NCI-H2196 (cell line): ENCODE data around the gene SKI.

Experiments
- DNase-seq: peaks from one replicate; lab custom pipeline; 2025; ENCODE audit not compliant: unreplicated experiment; lab: John Stamatoyannopoulos, UW

The SKI gene

DNA sequence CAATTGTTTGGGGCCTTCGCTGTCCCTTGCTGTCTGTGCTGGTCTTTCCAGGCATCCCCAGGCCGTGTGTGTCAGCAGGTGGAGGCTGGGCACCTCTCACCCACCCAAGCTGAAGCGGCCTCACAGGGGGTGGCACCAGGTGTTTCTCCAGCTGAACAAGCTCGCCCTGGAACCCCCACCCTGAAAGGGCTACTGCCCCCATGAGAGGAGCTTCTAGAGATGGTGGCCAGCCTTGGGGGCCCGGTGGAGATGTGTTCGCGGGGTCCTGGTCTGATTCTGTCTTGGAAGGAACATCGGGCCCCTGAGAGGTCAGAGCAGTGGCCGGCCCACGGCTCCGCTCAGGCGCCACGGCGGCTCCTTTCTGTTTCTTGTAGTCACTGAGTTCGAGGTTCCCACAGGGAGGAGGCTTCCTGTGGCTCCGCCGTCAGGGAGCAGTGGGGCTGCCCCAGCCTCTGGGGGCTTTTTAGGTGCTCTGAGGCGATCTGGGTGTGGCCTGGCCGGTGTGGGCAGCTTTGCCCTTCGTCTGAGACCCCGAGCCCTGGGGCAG is 46.9 kb downstream of the SKI start:
- DNase-seq: no peak

DNA sequence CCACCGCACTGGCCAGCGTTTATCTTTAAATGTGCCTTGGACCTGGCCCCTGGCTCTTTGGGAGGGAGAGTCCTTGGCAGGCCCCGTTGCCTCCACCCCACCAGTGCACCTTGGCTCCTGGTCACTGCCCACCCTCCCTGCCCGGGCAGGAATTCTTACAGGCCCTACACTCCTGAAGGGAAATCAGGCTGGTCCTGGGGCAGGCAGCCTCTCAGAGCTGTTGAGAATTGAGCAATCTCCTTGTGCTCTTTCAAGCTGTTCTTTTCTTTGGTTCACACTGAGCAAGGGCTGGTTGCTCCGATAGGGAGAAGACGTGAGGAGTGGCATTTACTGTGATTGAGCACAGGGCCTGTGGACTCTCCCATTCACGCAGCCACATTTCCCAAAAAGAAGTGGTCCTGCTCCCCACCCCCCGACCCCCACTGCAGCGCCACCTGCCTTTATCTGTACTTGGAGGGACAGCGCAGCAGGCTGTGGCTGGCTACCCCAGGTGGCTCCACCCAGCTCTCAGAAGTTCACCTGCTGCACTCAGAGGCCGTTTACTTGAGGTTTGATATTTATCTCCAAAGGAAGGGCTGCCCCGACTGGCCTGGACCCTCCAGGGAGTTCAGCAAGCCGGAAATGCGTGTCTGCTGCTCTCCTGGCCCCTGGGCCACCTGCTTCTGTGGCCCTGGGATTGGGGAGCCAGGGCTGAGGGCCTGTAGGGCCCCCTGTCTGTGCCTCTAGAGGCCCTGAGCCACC is 47.8 kb downstream of the SKI start:
- DNase-seq: no peak

DNA sequence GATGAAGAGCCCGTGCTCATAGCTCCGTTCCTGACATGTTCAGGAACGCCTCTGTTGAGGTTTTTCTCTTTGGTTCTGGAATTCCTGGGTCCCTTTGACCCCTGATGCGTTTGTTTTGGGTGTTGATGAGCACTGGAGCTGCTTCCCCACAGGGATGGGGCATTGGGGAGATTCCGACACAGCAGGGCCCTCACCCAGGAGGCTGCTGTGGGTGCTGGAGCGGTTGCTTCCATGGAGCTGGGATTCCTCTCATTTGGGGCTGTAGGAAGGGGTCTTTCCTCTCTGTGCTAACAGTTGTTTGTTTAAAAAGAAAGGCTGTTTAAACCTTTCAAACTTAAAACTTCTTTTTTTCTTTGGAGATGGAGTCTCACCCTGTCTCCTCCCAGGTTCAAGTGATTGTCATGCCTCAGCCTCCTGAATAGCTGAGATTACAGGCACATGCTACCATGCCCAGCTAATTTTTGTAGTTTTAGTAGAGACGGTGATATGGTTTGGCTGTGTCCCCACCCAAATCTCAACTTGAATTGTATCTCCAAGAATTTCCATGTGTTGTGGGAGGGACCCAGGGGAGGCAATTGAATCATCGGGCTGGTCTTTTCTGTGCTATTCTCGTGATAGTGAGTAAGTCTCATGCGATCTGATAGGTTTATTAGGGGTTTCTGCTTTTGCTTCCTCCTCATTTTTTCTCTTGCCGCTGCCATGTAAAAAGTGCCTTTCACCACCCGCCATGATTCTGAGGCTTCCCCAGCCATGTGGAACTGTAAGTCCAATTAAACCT is 48.9 kb downstream of the SKI start:
- DNase-seq: no peak

DNA sequence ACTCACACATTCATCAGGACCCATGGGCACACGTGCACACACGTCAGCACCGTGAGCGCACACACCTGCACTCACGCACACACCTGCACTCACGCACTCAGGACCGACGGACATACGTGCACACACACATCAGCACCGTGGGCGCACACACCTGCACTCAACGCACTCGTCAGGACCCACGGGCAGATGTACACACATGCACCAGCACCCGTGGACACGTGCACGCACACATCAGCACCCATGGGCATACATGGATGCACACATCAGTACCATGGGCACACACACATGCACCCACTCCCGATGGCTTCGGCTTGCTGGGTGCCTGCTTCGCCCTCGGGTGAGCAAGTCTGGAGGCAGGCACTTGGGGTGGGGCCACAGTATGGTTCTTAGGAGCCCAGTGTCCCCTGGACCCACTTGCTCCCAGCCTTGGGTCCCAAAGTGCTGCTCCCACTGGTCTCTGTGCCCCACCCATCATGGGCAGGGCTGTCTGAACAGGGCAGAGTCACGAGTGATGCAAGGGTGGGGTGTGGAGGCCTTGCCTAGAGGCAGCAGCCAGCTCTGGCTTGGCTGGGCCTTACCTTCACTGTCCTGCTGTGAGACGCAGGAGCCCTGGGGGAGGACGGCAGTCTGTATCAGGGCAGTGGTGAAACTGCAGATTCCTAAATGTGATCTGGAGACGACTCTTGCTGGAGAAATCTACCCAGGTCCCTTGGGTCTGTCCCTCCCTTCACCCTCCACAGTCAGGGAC is 49.8 kb downstream of the SKI start:
- DNase-seq: no peak

DNA sequence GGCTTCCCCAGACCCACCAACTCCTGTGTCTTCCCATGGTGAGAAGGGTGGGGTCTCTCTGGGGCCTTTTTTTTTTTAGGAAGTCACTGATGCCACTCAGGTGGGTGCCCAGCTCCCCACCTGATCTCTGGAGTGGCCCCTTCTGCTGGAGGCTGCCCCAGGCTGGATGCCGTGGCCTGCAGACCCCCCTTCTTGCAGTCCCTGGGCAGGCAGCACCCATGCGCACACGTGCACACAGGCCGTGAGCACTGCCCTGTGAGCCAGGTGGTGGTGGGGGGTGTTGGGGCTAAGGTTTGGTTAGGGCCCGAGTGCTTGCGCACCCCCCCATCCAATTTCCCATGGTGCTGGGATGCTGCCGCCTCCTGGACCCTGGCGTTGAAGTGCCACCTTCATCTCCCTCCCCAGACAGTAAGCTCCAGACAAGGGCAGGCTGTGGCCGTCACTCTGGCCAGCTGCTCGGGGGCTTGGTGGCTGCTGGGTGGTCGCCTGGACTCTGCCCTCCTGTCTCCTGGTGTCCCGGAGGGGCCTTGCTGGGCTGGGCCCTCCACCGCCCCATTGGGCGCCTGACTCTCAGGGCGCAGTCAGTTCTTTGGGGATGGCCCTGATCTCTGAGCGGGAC is 50.6 kb downstream of the SKI start:
- DNase-seq: no peak

DNA sequence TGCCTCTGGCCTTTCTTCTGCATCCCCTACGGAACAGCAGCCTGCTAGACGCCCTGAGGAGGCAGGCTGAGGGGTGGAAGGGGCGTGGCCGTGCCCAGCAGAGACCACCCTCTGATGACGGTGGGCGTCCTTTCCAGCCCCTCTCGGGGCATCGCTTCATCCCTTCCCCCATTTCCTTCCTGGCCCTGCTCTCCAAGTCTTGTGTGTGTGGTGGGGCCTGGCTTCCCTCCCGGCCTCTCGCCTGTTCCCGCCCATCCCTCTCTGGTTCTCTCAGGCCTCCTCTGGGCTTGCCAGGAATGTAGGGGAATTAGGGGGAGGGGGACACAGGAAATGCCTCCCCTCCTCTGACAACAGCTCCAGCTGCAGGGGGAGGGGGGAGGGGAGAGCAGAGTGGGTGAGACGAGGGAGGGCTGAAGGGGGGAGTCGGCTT is 51.1 kb downstream of the SKI start:
- no peak for DNase-seq

DNA sequence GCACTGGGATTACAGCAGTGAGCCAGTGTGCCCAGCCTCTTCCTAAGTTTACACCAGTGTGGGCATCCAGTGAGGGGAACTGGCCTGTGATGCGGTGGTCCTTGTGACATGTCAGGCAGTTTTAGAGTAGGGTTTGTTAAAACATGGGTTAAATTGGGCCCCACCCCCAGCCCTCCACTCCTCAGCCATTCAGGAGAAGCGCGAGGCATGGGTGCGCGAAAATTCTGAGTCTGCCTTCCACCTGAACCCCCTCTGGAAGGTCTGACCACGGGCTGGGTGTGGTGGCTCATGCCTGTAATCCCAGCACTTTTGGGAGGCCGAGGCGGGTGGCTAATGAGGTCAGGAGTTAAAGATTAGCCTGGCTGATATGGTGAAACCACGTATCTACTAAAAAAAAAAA is 51.7 kb downstream of the SKI start:
- DNase-seq: no peak

DNA sequence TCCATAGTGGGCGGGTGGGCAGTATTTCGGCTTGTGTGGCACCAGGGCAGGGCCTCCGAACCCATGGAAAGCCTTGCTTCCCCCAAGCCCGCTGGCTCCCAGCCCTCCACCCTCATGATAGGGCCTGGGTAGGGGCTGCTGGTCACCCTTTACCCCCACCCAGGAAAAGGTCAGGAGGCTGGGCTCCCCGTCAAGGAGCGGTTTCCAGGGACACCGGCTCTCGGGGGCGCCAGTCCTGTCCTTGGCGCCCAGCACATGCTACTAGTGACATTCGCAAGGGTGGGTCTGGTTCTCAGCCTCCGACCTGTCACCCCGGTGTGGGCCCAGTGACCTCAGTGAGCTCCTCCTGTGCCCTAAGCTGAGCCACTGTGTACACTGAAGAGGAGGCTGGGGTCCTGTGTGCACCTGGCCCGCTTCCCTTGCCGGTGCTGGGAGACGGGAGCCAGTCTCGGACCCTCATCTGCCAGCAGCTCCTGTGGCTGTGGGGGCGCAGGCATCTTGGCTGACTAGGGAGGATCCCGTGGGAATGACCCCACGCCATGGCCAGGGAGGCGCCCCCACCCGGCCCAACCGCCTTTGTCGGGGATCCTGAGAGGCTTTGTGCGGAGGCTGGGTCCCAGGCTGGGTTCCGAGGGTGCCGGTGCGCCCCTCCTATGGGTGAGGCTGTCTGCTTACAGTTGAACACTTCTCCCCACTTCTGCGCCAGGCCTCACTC is 54.6 kb downstream of the SKI start:
- no peak for DNase-seq

DNA sequence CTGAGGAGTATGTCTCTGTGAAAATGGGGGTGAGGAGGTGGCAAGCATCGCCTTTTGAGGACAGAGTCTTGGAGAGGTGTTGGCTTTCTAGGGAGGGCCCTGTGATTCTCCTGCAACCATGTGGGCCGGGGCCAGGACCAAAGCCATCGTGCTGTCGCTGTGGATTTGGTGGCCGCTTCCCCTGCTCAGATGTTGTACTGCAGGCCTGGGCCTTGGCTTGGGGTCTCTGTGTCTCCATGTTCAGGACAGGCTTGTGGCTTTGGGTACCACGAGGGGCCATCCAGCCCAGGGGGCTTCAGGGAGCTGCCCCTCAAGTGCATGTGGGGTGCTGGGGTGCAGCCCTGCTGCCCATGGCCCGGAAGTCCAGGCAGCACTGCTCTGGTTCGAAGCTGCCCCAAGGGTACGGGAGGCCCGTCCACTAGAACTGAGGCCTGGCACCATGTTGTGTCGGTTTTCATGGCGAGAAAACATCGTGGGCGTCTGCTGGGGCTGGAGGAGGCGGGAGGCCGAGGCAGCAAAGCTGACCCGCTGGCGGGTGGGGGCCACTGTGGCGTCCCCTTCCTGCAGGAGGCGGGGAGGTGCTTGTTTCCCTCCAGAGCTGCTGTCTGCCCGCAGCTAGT is 55.4 kb downstream of the SKI start:
- no peak for DNase-seq

DNA sequence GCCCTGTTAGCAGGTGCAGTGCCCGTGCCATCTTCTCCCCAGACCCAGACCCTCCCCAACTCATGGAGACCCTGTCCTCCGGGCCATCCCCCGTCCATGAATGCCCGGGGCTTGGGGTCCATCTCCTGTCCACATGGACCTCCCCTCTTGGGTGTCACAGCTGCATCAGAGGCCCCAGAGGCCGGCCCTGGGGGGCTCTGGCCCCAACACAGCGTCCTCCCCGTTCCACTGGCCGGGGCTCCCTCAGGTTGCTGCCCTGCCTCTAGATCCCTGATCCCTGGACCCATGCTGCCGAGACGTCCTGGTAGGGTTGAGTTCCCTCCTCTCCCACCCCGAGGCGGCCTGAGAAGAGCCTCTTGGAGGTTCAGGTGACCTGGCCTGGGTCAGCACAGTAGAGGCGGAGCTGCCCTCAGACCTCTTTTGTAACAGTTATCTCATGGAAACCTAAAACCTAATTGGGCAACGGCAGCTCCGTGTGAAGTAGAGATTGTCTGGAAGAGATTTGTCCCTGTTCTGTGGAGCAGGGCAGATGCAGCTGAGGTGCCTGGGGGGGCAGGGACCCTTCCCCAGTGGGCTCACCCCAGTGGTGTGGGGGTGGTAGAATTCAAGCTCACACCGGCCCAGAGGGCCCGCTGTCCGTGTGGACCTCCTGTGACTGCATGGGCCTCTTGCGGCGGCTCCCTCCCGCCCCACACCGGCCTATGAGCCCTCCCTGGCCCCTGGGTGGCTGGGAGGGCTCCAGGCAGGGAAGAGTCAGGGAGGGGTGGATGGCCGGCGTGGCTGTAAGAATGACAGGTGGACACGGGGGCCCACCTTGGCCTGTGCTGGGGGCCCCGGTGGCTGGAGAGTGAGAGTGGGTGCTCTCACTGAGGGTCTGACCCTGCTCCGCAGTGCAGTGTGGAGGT is 56.1 kb downstream of the SKI start:
- DNase-seq: no peak

DNA sequence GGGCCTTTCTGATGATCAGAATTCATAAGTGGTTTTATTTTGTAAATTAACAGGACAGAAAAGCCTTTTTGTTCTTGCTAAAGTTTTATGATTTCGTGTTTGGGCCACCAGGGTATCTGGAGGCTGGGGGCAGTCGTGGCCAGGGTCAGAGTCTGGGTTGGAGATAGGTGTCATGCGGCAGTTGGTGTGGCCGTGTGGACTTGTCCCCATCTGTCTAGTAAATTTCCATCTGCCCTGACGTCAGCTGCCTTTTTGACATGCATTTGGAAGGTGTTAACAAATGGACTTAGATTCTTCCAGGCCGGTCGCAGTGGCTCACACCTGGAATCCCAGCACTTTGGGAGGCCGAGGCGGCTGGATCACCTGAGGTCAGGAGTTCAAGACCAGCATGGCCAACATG is 56.8 kb downstream of the SKI start:
- no peak for DNase-seq

DNA sequence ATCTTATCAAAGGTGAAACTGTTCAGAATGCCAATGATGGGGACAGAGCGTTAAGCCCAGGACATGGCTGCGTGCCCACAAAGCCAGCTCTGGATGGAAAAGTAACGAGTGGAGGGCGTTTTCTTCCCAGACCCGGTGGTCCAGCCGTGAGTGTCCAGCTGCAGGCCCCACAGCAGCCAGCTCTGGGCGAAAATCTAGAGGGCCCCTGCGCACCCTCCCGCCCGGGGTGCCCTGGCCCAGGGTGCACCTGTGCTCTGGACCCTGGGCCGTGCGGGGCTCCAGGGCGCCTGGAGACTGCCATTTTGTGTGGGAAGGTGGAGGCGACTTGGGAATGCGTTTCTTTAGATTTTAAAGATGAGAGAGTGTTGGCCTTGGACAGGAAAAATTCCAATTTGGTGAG is 58.8 kb downstream of the SKI start:
- no peak for DNase-seq

DNA sequence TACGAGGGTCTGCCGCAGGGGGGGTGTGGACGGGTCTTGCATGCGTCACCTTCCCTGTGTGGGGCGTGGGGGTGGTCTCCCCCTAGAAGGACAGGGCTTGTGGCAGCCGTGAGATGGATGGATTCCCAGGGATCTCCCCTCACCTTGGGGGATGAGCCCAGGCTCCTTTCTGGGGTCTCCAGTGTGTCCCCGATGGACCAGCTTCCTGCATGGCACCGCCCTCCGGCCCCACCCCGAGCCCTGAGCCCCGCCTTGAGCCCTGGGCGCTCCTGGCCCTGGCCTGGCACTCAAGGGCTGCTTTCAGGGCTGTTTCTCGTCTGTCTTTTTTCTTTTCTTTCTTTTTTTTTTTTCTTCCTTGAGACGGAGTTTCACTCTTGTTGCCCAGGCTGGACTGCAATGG is 59.5 kb downstream of the SKI start:
- no peak for DNase-seq

DNA sequence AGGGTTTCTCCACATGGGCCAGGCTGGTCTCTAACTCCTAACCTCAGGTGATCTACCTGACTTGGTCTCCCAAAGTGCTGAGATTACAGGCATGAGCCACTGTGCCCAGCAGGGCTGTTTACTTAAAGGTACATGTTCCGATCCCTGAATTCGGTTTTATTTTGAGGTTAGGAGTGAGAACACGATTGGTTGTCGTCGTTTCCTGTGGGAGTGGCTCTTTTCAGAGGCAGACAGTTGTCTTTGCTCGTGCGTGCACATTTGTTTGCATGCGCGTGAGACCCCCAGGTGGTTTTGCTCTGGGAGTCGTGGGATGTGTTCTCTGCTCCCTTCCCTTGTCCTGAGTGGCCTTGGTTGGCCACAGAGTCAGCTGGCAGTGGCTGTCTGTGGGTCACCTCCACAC is 60.2 kb downstream of the SKI start:
- DNase-seq: no peak

DNA sequence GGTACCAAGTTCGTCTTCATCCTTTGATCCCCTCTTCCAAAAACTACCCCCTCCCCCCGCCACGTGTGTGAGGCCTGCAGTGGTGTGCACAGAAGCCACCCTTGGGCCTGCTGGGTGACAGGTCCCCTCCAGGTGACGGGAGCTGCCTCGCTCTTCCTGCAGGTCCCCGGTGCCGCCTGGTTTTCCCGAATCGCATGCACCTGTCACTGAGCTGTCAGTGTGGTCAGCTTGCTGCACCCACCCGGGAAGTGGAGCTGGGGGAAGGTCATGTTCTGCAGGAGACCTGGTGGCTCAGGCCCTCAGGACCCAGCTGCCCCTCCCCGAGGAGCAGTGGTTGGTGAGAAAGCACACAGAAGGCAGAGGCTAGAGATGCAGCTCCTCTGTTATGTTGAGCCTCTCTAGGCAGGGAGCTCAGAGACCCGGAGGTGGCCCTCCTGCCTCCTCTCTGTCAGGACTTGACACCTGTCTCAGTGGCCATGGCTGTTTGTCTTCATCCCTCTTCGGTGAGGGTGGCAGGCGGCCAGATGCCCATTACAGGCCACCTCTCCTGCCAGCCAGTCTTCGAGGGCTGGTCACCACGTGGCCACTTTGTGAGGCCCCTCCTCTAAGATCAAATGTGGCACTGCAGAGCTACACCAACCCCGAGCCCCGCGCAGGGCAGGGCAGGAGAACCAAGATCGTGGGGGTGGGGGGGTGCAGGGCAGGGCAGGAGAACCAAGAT is 60.9 kb downstream of the SKI start:
- DNase-seq: peak; percentile 41

DNA sequence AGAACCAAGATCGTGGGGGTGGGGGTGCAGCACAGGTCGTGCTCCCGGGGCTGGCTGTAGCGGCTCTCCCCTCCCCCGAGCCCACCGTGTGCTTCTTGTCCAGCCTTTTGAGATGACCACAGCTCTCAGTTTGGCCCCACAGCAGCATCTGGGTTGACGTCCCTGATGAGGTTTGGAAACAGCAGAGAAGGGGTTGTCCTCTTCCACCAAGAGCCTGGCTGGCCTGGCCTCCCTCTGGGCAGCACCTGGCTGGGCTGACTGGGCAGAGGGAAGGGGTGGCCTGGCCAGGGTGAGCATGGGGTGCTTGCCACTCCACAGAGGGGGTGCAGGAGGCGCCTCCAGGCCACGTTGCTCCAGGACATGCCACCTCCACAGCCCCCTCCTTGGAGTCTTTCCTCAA is 61.5 kb downstream of the SKI start:
- DNase-seq: no peak

DNA sequence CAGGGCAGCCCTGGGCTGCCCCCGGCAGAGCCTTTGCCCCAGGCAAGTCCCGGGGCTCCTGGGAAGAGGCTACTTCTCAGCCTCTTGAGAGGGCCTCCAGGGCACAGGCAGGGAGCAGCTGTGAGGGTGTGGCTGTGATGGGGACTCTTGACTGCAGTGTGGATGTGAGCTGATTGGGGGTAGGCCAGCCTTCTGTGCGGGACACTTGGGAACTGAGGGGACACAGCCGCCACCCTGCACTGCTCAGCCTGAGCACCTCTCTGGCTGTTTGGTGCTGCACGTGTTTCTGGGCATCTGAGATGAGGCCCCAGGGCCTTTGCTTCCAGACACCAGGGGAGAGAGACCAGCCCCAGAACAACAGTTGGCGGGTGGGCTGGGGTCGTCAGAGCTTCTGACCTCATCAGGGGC is 62.1 kb downstream of the SKI start:
- no peak for DNase-seq
